RPMI8226 (cell line): ENCODE data around the gene MCHR2.

Experiments
- DNase-seq: peaks from one replicate; pipeline ENCODE4 v3.0.0-alpha.2; 2015

The MCHR2 gene

GRCh38 chr6:99901596-99902384 lies 92.2 kb downstream of the MCHR2 start:
- DNase-seq, result no peak

GRCh38 chr6:99894815-99895214 lies 99.2 kb downstream of the MCHR2 start:
- DNase-seq, result no peak

GRCh38 chr6:99887066-99887465 lies 107.0 kb downstream of the MCHR2 start:
- no peak for DNase-seq

- no peak for DNase-seq
Measured at GRCh38 chr6:99885051-99885450, 109.0 kb downstream of the MCHR2 start.

- no peak for DNase-seq
Measured at GRCh38 chr6:99882128-99882702, 111.8 kb downstream of the MCHR2 start.

- DNase-seq, result no peak
Measured at GRCh38 chr6:99879431-99879830, 114.6 kb downstream of the MCHR2 start.

GRCh38 chr6:99875068-99875467 lies 119.0 kb downstream of the MCHR2 start:
- no peak for DNase-seq

GRCh38 chr6:99873084-99873483 lies 120.9 kb downstream of the MCHR2 start:
- no peak for DNase-seq

GRCh38 chr6:99871641-99872040 lies 122.4 kb downstream of the MCHR2 start:
- DNase-seq, result no peak
